GM12878 (cell line): ENCODE measurements around the gene MUC5B. TPM values are rescaled to one million over a fixed set of nuclear protein-coding genes. Genes with fewer than 3 reads are reported as not detected.

Experiments used
- ATAC-seq: fragments of 200-7000 bp; cut with Tn5 transposase; 3 replicates; pipeline ENCODE4 v1.9.1; 2020; ENCODE audit warnings: mild to moderate bottlenecking, moderate library complexity
- BruUV-seq: library from RNA; stranded (reverse); fragments of 400-500 nt; replicated peaks from 2 replicates; lab custom pipeline; 2021; lab: Mats Ljungman, UMichigan
- CTCF ChIA-PET: fragments of 300-600 bp; sonication (Branson Sonifier 250); formaldehyde crosslinking; extraction: SDS; loops from one replicate; lab custom pipeline; 2021; ENCODE audit warnings: inconsistent platforms; lab: Yijun Ruan, JAX
- POLR2A ChIA-PET: fragments of 350-600 bp; formaldehyde crosslinking; extraction: SDS; loops from one replicate; lab custom pipeline; 2021; ENCODE audit warnings: inconsistent platforms; lab: Charles Lee
- RAD21 ChIA-PET: fragments of 300-600 bp; sonication (Branson Sonifier 250); formaldehyde crosslinking; loops from one replicate; lab custom pipeline; 2023; ENCODE audit warnings: antibody characterized with exemption; ENCODE audit not compliant: unreplicated experiment; lab: Charles Lee
- SMC1A ChIA-PET: fragments of 300-600 bp; sonication (Branson Sonifier 250); formaldehyde crosslinking; loops from one replicate; lab custom pipeline; 2023; ENCODE audit not compliant: unreplicated experiment, uncharacterized antibody; lab: Charles Lee
- DNase-seq: peaks from one replicate; pipeline ENCODE4 v3.0.0-alpha.2; 2011; ENCODE audit warnings: low read depth, low spot score
- FAIRE-seq: peaks from 3 replicates; lab custom pipeline; 2011; peaks lifted over from hg19 to GRCh38; lab: Jason Lieb, UNC
- H2AFZ ChIP-seq: 2 replicates; pipeline ENCODE4 v1.6.0; 2011; ENCODE audit warnings: low read depth, low read length, control low read depth; ENCODE audit not compliant: control insufficient read depth
- H3K27ac ChIP-seq: 2 replicates; pipeline ENCODE4 v1.5.1; 2011; ENCODE audit warnings: control low read depth; ENCODE audit not compliant: control insufficient read depth, insufficient read depth
- H3K27me3 ChIP-seq, 2 experiments: replicated peaks in 1 of 2; 2 replicates each; pipeline versions ENCODE4 v1.6.0 to v1.6.1; 2011; ENCODE audit warnings: low read length in 1 of 2; ENCODE audit not compliant: control insufficient read depth in 2 of 2, insufficient read depth in 2 of 2
- H3K36me3 ChIP-seq, 2 experiments: 2 replicates each; pipeline ENCODE4 v1.5.1; 2011; ENCODE audit warnings: low read length in 1 of 2; ENCODE audit not compliant: control insufficient read depth in 2 of 2, insufficient read depth in 2 of 2
- H3K4me1 ChIP-seq: 2 replicates; pipeline ENCODE4 v1.6.1; 2011; ENCODE audit warnings: mild to moderate bottlenecking, low read length, moderate library complexity, mixed read lengths; ENCODE audit not compliant: control insufficient read depth, insufficient read depth
- H3K4me2 ChIP-seq: 2 replicates; pipeline ENCODE4 v1.6.0; 2011; ENCODE audit warnings: control low read depth; ENCODE audit not compliant: control insufficient read depth, insufficient read depth
- H3K4me3 ChIP-seq: fragments of 200-600 bp; sonication (generic); 2 replicates; pipeline ENCODE4 v1.5.1; 2016
- H3K79me2 ChIP-seq: 2 replicates; pipeline ENCODE4 v1.6.0; 2011; ENCODE audit warnings: low read length; ENCODE audit not compliant: control insufficient read depth, insufficient read depth
- H3K9ac ChIP-seq: 2 replicates; pipeline ENCODE4 v1.8.0; 2011; ENCODE audit warnings: low read length, control low read depth, mixed read lengths; ENCODE audit not compliant: control insufficient read depth, insufficient read depth
- H3K9me3 ChIP-seq: replicated peaks from 3 replicates; pipeline ENCODE4 v1.5.1; 2011; ENCODE audit warnings: mild to moderate bottlenecking, low read length; ENCODE audit not compliant: control insufficient read depth, insufficient read depth
- H4K20me1 ChIP-seq: 2 replicates; pipeline ENCODE4 v1.6.0; 2011; ENCODE audit not compliant: control insufficient read depth, insufficient read depth
- CEBPB ChIP-seq, 2 experiments: fragments of 150-350 bp in 1 of 2; IDR thresholded peaks; 2 replicates each; pipeline ENCODE4 v1.6.1; 2012 to 2014; ENCODE audit warnings: low read depth in 2 of 2, low read length in 2 of 2, borderline replicate concordance in 1 of 2, inconsistent platforms in 1 of 2
- CHD1 ChIP-seq: IDR thresholded peaks from 2 replicates; pipeline ENCODE4 v1.6.1; 2012; ENCODE audit warnings: low read depth, low read length, improper control_type of control experiment
- CHD2 ChIP-seq: IDR thresholded peaks from 2 replicates; pipeline ENCODE4 v1.6.1; 2011; ENCODE audit warnings: low read depth, low read length, improper control_type of control experiment, borderline replicate concordance
- E2F8 ChIP-seq: fragments of 450-650 bp; IDR thresholded peaks from 2 replicates; pipeline ENCODE4 v1.6.1; 2018; ENCODE audit warnings: mild to moderate bottlenecking, low read depth, moderate library complexity; ENCODE audit not compliant: partially characterized antibody
- FOXK2 ChIP-seq: fragments of 450-650 bp; IDR thresholded peaks from 2 replicates; pipeline ENCODE4 v1.6.1; 2017; ENCODE audit warnings: mild to moderate bottlenecking, moderate library complexity
- IKZF2 ChIP-seq, 2 experiments: fragments of 450-650 bp; IDR thresholded peaks; 2 replicates each; pipeline ENCODE4 v1.6.1; 2017; ENCODE audit warnings: mild to moderate bottlenecking in 2 of 2, moderate library complexity in 2 of 2
- JUNB ChIP-seq: IDR thresholded peaks from 2 replicates; pipeline ENCODE4 v1.6.1; 2016; ENCODE audit warnings: antibody characterized with exemption, mild to moderate bottlenecking
- NFXL1 ChIP-seq: fragments of 450-650 bp; IDR thresholded peaks from 2 replicates; pipeline ENCODE4 v1.6.1; 2017; ENCODE audit warnings: antibody characterized with exemption, mild to moderate bottlenecking, borderline replicate concordance
- PBX3 ChIP-seq: IDR thresholded peaks from 2 replicates; pipeline ENCODE4 v1.6.1; 2011; ENCODE audit warnings: mild to moderate bottlenecking, low read depth, low read length, moderate library complexity; ENCODE audit not compliant: insufficient replicate concordance
- RFX5 ChIP-seq: IDR thresholded peaks from 2 replicates; pipeline ENCODE4 v1.6.1; 2011; ENCODE audit warnings: low read depth, low read length, improper control_type of control experiment
- SRF ChIP-seq, 2 experiments: IDR thresholded peaks; 2 replicates each; pipeline ENCODE4 v1.6.1; 2011; ENCODE audit warnings: low read depth in 2 of 2, low read length in 2 of 2, mild to moderate bottlenecking in 1 of 2, moderate library complexity in 1 of 2
- STAT1 ChIP-seq: fragments of 450-650 bp; conservative IDR thresholded peaks from 2 replicates; pipeline ENCODE4 v1.6.1; 2014; ENCODE audit warnings: antibody characterized with exemption, mild to moderate bottlenecking
- TARDBP ChIP-seq: IDR thresholded peaks from 2 replicates; pipeline ENCODE4 v1.6.1; 2016; ENCODE audit warnings: borderline replicate concordance
- USF1 ChIP-seq: IDR thresholded peaks from 2 replicates; pipeline ENCODE4 v1.6.1; 2011; ENCODE audit warnings: borderline replicate concordance, low read depth, mild to moderate bottlenecking, moderate library complexity, mixed read lengths, low read length; ENCODE audit not compliant: insufficient read depth; ENCODE audit errors: extremely low read length
- WGBS: methylation state at CpG from one replicate; pipeline ENCODE4 v1.1.6; 2016; ENCODE audit warnings: low lambda C conversion rate; ENCODE audit not compliant: insufficient replicate concordance, insufficient coverage; ENCODE audit errors: missing lambda C conversion rate; 5-methylcytosine and 5-hydroxymethylcytosine counted together
- in situ Hi-C: fragments of 300-500 bp; cut with MboI; formaldehyde crosslinking; loops from 9 replicates; pipeline ENCODE4 v1.14.3; 2018; ENCODE audit warnings: mixed read lengths
- intact Hi-C: fragments of 100-400 bp; cut with micrococcal nuclease; formaldehyde crosslinking; loops from one replicate; pipeline ENCODE4 v1.14.2; 2022; ENCODE audit not compliant: unreplicated experiment
- polyA plus RNA-seq, 11 experiments: library from polyadenylated mRNA; depleted of rRNA in 4 of 11; unstranded in 6 of 11; stranded (reverse) in 5 of 11; fragments of >200 nt; fragmentation: Nextera tagmentation in 4 of 11; fragmentation: Illumina TruSeq in 1 of 11; extraction: Ambion mirVana in 4 of 11; extraction: Trizol in 1 of 11; gene quantifications; 1 replicate in 1 of 11; 2 replicates in 10 of 11; pipeline versions ENCODE4 v1.2.1 to v1.2.3, GENCODE V29; 2011 to 2016; ENCODE audit warnings: inconsistent platforms in 2 of 11, missing spikeins in 2 of 11, low read depth in 1 of 11
- total RNA-seq, 4 experiments: library from RNA; depleted of rRNA in 3 of 4; stranded (reverse); fragments of >200 nt in 3 of 4; fragmentation: Illumina TruSeq in 1 of 4; extraction: Trizol in 1 of 4; gene quantifications; 2 replicates each; pipeline versions ENCODE4 v1.2.1 to v1.2.3, GENCODE V29; 2013 to 2021

Gene MUC5B
- total and polyA plus RNA-seq, 10 of the 15 experiments (the other 5 are each of a cell fraction or from before 2014, with no cell fraction given): 1.5 TPM; not detected in 9

GRCh38 chr11:1240771-1241170 lies 17.9 kb downstream of the MUC5B start:
- WGBS: 79% methylated on average over 24 of the region's 25 CpGs
- in situ Hi-C loops: no loop called here
- TF ChIP-seq FOXK2 (no peak), NFXL1 (no peak), IKZF2 (IDR thresholded peaks at IDR 0.05) (no peak)

GRCh38 chr11:1241706-1242105 lies 18.8 kb downstream of the MUC5B start:
- Histone ChIP-seq H4K20me1 (no peaks in the 10 kb centered on the region), H3K9me3 (no peaks in the 10 kb centered on the region; the same call in 2 of the 3 replicates), H3K4me2 (no peak overlapping the region), H3K36me3 (no peaks in the 10 kb centered on the region), H3K27me3 (no peaks in the 10 kb centered on the region), H3K27ac (no peak overlapping the region), H3K9ac (no peak overlapping the region), H3K79me2 (no peaks in the 10 kb centered on the region), H3K4me3 (no peak overlapping the region), H2AFZ (no peak overlapping the region), H3K4me1 (no peaks in the 10 kb centered on the region)
- intact Hi-C loops (no loop called here), in situ Hi-C loops (no loop called here)
- WGBS: 81% methylated on average over 20 of the region's 20 CpGs
- DNase-seq (no peak), FAIRE-seq (no peak), ATAC-seq (no peak)
- POLR2A ChIA-PET: no interaction called here
- SMC1A ChIA-PET: no interaction called here
- RAD21 ChIA-PET: no interaction called here
- CTCF ChIA-PET: no interaction called here
- BruUV-seq: no TSS peak
- TF ChIP-seq CEBPB (IDR thresholded peaks at IDR 0.05; ENCODE audit: borderline replicate concordance in 1 of 2, low read depth in 2 of 2, low read length in 2 of 2) (no peak), STAT1 (no peak), CHD2 (no peak), USF1 (no peak), SRF (IDR thresholded peaks at IDR 0.05; ENCODE audit: low read depth in 2 of 2, low read length in 2 of 2) (no peak), PBX3 (no peak), RFX5 (no peak), JUNB (no peak), E2F8 (no peak), CHD1 (no peak), TARDBP (no peak)

More at GRCh38 chr11:1240771-1241170, 17.9 kb downstream of the MUC5B start:
- H4K20me1 ChIP-seq: no peaks in the 10 kb centered on the region
- DNase-seq (no peak), ATAC-seq (no peak), FAIRE-seq (no peak)
- intact Hi-C loops: no loop called here
- H3K4me3 ChIP-seq: no peak overlapping the region
- no peak overlapping the region for H3K4me2 ChIP-seq
- no peak overlapping the region for H3K9ac ChIP-seq
- no peak overlapping the region for H3K27ac ChIP-seq
- H2AFZ ChIP-seq: no peak overlapping the region
- no peaks in the 10 kb centered on the region for H3K79me2 ChIP-seq
- ChIA-PET RAD21 (no interaction called here), SMC1A (no interaction called here), POLR2A (no interaction called here), CTCF (no interaction called here)
- H3K9me3 ChIP-seq: no peaks in the 10 kb centered on the region; the same call in 2 of the 3 replicates
- no peaks in the 10 kb centered on the region for H3K4me1 ChIP-seq
- no peaks in the 10 kb centered on the region for H3K27me3 ChIP-seq
- no peaks in the 10 kb centered on the region for H3K36me3 ChIP-seq
- no TSS peak for BruUV-seq
